ENCODE results near the gene CDK5RAP3. TPM values are rescaled to one million over a fixed set of nuclear protein-coding genes. Genes with fewer than 3 reads are reported as not detected.

CDK5RAP3 gene
- total RNA-seq, 2 donors from 2014 or later = 125 to 192 TPM

DNA sequence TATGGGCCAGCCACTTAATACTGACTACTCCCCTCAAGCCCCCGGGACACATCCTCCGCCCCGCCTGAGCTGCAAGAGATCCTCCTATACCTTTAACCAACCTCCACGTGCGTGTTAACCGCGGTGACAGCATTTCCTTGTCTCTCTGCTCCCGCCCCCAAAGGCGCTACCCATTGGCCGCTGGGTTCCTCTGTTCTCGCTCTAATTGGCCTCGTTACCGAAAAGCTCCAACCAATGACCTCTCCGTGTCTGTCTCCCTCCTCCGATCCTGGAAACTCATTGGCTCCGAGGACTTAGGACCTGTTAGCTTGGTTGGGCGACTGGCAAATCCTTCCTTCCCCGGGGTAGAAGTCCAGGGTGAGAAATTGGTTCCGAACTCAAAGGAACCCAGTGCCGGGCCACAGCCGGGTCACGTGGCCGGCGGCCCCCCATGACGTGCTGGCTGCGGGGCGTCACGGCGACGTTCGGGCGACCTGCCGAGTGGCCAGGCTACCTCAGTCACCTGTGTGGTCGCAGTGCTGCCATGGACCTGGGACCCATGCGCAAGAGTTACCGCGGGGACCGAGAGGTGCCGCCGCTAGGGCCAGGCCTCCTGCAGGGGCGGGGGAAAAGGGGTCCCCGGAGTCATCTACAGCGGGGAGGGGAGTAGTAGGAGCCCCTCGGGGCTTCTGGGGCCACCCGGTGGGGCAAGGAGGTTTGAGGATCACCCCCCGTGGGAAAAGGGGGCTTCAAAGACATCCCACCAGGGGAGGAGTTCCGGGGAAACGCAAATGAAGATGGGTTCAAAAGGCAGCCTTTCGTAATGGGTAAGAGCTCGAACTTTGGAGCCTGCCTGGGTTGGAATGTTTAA lies 29.4 kb upstream of the CDK5RAP3 start, which contains the start of gene PNPO:
TSS of gene PNPO (plus strand) at position 326 of the 850 bp plus-strand sequence. CDS start at position 431, 105 bp downstream.
- TF ChIP-seq CTCF (IDR thresholded peaks at IDR 0.05) = no peak
- Histone ChIP-seq H3K4me1 (ENCODE audit: control insufficient read depth in 1 of 2, low read depth in 2 of 2) (peaks cover 9 to 31% of the 10 kb centered on the region in 2 donors), H3K36me3 (no peaks in the 10 kb centered on the region), H3K27me3 (replicated peaks; ENCODE audit: insufficient read depth) (no peaks in the 10 kb centered on the region), H3K27ac (peak within 1 kb of the TSS; percentile 80 to 84), H3K9me3 (no peaks in the 10 kb centered on the region), H3K4me3 (peak within 1 kb of the TSS; percentile 95)
- ATAC-seq (ENCODE audit: insufficient number of reproducible peaks, low FRiP score, low read depth) (peak; percentile 98), DNase-seq (ENCODE audit: low spot score) (peak; percentile 94)

GRCh38 chr17:47942096-47942510 lies 28.8 kb upstream of the CDK5RAP3 start:
- Histone ChIP-seq H3K9me3 (no peaks in the 10 kb centered on the region), H3K27ac (peak overlapping the region; percentile 80 to 84), H3K4me3 (peak overlapping the region; percentile 95), H3K4me1 (ENCODE audit: control insufficient read depth in 1 of 2, low read depth in 2 of 2) (peaks cover 9 to 31% of the 10 kb centered on the region in 2 donors), H3K36me3 (no peaks in the 10 kb centered on the region), H3K27me3 (replicated peaks; ENCODE audit: insufficient read depth) (no peaks in the 10 kb centered on the region)
- DNase-seq (ENCODE audit: low spot score) (no peak), ATAC-seq (ENCODE audit: insufficient number of reproducible peaks, low FRiP score, low read depth) (no peak)
- TF ChIP-seq CTCF (IDR thresholded peaks at IDR 0.05) = no peak

GRCh38 chr17:47942568-47942967 lies 28.3 kb upstream of the CDK5RAP3 start:
- Histone ChIP-seq H3K4me1 (ENCODE audit: control insufficient read depth in 1 of 2, low read depth in 2 of 2) (peaks cover 9 to 31% of the 10 kb centered on the region in 2 donors), H3K27ac (no peak overlapping the region), H3K9me3 (no peaks in the 10 kb centered on the region), H3K4me3 (peak overlapping the region; percentile 95), H3K36me3 (no peaks in the 10 kb centered on the region), H3K27me3 (replicated peaks; ENCODE audit: insufficient read depth) (no peaks in the 10 kb centered on the region)
- DNase-seq (ENCODE audit: low spot score) (no peak), ATAC-seq (ENCODE audit: insufficient number of reproducible peaks, low FRiP score, low read depth) (no peak)
- no peak for TF ChIP-seq CTCF (IDR thresholded peaks at IDR 0.05)

- Histone ChIP-seq H3K9me3 (no peaks in the 10 kb centered on the region), H3K4me1 (ENCODE audit: control insufficient read depth in 1 of 2, low read depth in 2 of 2) (peaks cover 13 to 44% of the 10 kb centered on the region in 2 donors), H3K36me3 (no peaks in the 10 kb centered on the region), H3K4me3 (no peak overlapping the region), H3K27ac (peak overlapping the region; percentile 19 to 52), H3K27me3 (replicated peaks; ENCODE audit: insufficient read depth) (no peaks in the 10 kb centered on the region)
- DNase-seq (ENCODE audit: low spot score) (no peak), ATAC-seq (ENCODE audit: insufficient number of reproducible peaks, low FRiP score, low read depth) (no peak)
- TF ChIP-seq CTCF (IDR thresholded peaks at IDR 0.05) = no peak
Observed at GRCh38 chr17:47945080-47945479, 25.8 kb upstream of the CDK5RAP3 start.

All from thoracic aorta (tissue), 2 donors.